ENCODE results near the gene ATXN10.

Gene ATXN10

GRCh38 chr22:45830531-45831245 is 159.1 kb downstream of the ATXN10 start:
- Histone ChIP-seq H3K27me3 (ENCODE audit: low read length) (no peaks in the 10 kb centered on the region), H3K79me2 (ENCODE audit: insufficient read depth, low read length) (no peaks in the 10 kb centered on the region), H3K9ac (ENCODE audit: low read length) (no peak overlapping the region; the same call in 1 of the 2 replicates), H3F3A (ENCODE audit: insufficient read depth) (peaks cover 20% of the 10 kb centered on the region), H3K9me3 (ENCODE audit: insufficient read depth, low read length) (no peaks in the 10 kb centered on the region), H4K20me1 (ENCODE audit: low read depth, low read length) (no peaks in the 10 kb centered on the region), H2AFZ (ENCODE audit: low read depth, low read length, severe bottlenecking) (no peak overlapping the region), H3K4me3 (ENCODE audit: insufficient read depth, low read length, poor library complexity, severe bottlenecking) (no peak overlapping the region), H3K9me2 (replicated peaks; ENCODE audit: insufficient read depth, low read length) (no peaks in the 10 kb centered on the region), H3K4me2 (ENCODE audit: low read depth, low read length, poor library complexity, severe bottlenecking) (peak overlapping the region; percentile 6), H3K27ac (ENCODE audit: low read depth, low read length) (peak overlapping the region; percentile 81), H3K36me3 (ENCODE audit: low read length) (peaks cover 11% of the 10 kb centered on the region)
- TF ChIP-seq CTCF (IDR thresholded peaks at IDR 0.05; ENCODE audit: insufficient read depth, low read length, poor library complexity, severe bottlenecking) (no peak), EZH2phosphoT487 (conservative IDR thresholded peaks at IDR 0.05; ENCODE audit: low read length) (no peak)

GRCh38 chr22:45831394-45831793 is 159.8 kb downstream of the ATXN10 start:
- Histone ChIP-seq H3K9me2 (replicated peaks; ENCODE audit: insufficient read depth, low read length) (no peaks in the 10 kb centered on the region), H3K27me3 (ENCODE audit: low read length) (no peaks in the 10 kb centered on the region), H3K9ac (ENCODE audit: low read length) (no peak overlapping the region; the same call in 1 of the 2 replicates), H3F3A (ENCODE audit: insufficient read depth) (peaks cover 20% of the 10 kb centered on the region), H3K4me2 (ENCODE audit: low read depth, low read length, poor library complexity, severe bottlenecking) (no peak overlapping the region), H2AFZ (ENCODE audit: low read depth, low read length, severe bottlenecking) (no peak overlapping the region), H3K27ac (ENCODE audit: low read depth, low read length) (peak overlapping the region; percentile 81), H3K36me3 (ENCODE audit: low read length) (peaks cover 11% of the 10 kb centered on the region), H3K4me3 (ENCODE audit: insufficient read depth, low read length, poor library complexity, severe bottlenecking) (no peak overlapping the region), H3K79me2 (ENCODE audit: insufficient read depth, low read length) (no peaks in the 10 kb centered on the region), H3K9me3 (ENCODE audit: insufficient read depth, low read length) (no peaks in the 10 kb centered on the region), H4K20me1 (ENCODE audit: low read depth, low read length) (no peaks in the 10 kb centered on the region)
- peak; percentile 47 for TF ChIP-seq CTCF (IDR thresholded peaks at IDR 0.05; ENCODE audit: insufficient read depth, low read length, poor library complexity, severe bottlenecking)
- no peak for TF ChIP-seq EZH2phosphoT487 (conservative IDR thresholded peaks at IDR 0.05; ENCODE audit: low read length)

- Histone ChIP-seq H3K9me3 (ENCODE audit: insufficient read depth, low read length) (no peaks in the 10 kb centered on the region), H3F3A (ENCODE audit: insufficient read depth) (peaks cover 20% of the 10 kb centered on the region), H3K9ac (ENCODE audit: low read length) (no peak overlapping the region), H3K4me2 (ENCODE audit: low read depth, low read length, poor library complexity, severe bottlenecking) (no peak overlapping the region), H3K27ac (ENCODE audit: low read depth, low read length) (peak overlapping the region; percentile 14; the same call in 1 of the 2 replicates), H3K27me3 (ENCODE audit: low read length) (no peaks in the 10 kb centered on the region), H2AFZ (ENCODE audit: low read depth, low read length, severe bottlenecking) (no peak overlapping the region), H3K79me2 (ENCODE audit: insufficient read depth, low read length) (no peaks in the 10 kb centered on the region), H3K9me2 (replicated peaks; ENCODE audit: insufficient read depth, low read length) (no peaks in the 10 kb centered on the region), H3K4me3 (ENCODE audit: insufficient read depth, low read length, poor library complexity, severe bottlenecking) (no peak overlapping the region), H4K20me1 (ENCODE audit: low read depth, low read length) (no peaks in the 10 kb centered on the region), H3K36me3 (ENCODE audit: low read length) (peaks cover 11% of the 10 kb centered on the region)
- TF ChIP-seq EZH2phosphoT487 (conservative IDR thresholded peaks at IDR 0.05; ENCODE audit: low read length) (no peak), CTCF (IDR thresholded peaks at IDR 0.05; ENCODE audit: insufficient read depth, low read length, poor library complexity, severe bottlenecking) (no peak)
Measured at GRCh38 chr22:45832180-45832579, 160.5 kb downstream of the ATXN10 start.
